Right lobe of liver (tissue), 4 donors: ENCODE measurements around the gene ARHGEF2.

Source experiments
- CTCF ChIP-seq, 4 donors: fragments of 200-600 bp in 3 of 4; fragments of 450-650 bp in 1 of 4; IDR thresholded peaks; one replicate each; pipeline versions ENCODE4 v1.5.1 to v1.8.0; 2016 to 2022; ENCODE audit warnings: antibody characterized with exemption in 4 of 4, mild to moderate bottlenecking in 2 of 4
- POLR2A ChIP-seq: fragments of 450-650 bp; IDR thresholded peaks from one replicate; pipeline ENCODE4 v1.6.1; 2017; ENCODE audit warnings: antibody characterized with exemption, mild to moderate bottlenecking
- donor health status: DM: no; HTN: no; CAD: no.
- donor health status: DM: no; HTN: no; CAD: no.
- donor health status: DM: no; HTN: yes; CAD: no.

GRCh38 chr1:155942578-155943141 is 35.7 kb downstream of the ARHGEF2 start:
- TF ChIP-seq POLR2A = no peak
- TF ChIP-seq CTCF (IDR thresholded peaks at IDR 0.05) = no peak
